Testis (tissue), 2 donors: Measurements from ENCODE around the gene RNU5D-1.

Experiments
- POLR2A ChIP-seq: fragments of 450-650 bp; IDR thresholded peaks from one replicate; pipeline ENCODE4 v1.6.1; 2017; ENCODE audit warnings: antibody characterized with exemption, mild to moderate bottlenecking, moderate library complexity
- TF ChIP-seq, protein P1 (sequence below), 3 experiments: fragments of 450-650 bp in 2 of 3; fragments of 200-600 bp in 1 of 3; sonication (generic) in 1 of 3; IDR thresholded peaks; one replicate each; pipeline ENCODE4 v1.5.1; 2016 to 2019; ENCODE audit warnings: antibody characterized with exemption in 3 of 3, mild to moderate bottlenecking in 2 of 3, moderate library complexity in 1 of 3

DNA sequence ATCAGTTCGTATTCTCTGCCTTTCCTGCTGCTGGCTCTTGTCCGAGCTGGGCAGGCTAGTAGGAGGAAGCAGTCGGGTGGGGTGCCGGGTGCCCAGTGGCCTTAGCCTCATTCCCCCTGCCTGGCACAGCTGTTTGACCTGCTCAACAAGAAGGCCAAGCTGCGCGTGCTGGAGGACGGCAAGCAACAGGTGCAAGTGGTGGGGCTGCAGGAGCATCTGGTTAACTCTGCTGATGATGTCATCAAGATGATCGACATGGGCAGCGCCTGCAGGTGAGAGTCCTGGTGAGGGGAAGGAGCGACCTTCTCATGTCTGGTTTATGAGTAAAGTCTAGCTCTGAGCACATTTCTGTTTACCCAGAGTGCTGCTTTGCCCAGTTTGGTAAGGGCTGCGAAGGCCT lies 28.1 kb upstream of the RNU5D-1 start:
- TF ChIP-seq, protein P1, sequence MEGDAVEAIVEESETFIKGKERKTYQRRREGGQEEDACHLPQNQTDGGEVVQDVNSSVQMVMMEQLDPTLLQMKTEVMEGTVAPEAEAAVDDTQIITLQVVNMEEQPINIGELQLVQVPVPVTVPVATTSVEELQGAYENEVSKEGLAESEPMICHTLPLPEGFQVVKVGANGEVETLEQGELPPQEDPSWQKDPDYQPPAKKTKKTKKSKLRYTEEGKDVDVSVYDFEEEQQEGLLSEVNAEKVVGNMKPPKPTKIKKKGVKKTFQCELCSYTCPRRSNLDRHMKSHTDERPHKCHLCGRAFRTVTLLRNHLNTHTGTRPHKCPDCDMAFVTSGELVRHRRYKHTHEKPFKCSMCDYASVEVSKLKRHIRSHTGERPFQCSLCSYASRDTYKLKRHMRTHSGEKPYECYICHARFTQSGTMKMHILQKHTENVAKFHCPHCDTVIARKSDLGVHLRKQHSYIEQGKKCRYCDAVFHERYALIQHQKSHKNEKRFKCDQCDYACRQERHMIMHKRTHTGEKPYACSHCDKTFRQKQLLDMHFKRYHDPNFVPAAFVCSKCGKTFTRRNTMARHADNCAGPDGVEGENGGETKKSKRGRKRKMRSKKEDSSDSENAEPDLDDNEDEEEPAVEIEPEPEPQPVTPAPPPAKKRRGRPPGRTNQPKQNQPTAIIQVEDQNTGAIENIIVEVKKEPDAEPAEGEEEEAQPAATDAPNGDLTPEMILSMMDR (IDR thresholded peaks at IDR 0.05), result no peak
- TF ChIP-seq POLR2A, result no peak
